GM23248 (cell line): ENCODE data around the gene SMG5.

Experiments
- EZH2 ChIP-seq: fragments of 200-600 bp; sonication (generic); IDR thresholded peaks from 2 replicates; pipeline ENCODE4 v1.6.1; 2018; ENCODE audit warnings: antibody characterized with exemption, mild to moderate bottlenecking; ENCODE audit not compliant: insufficient read depth, poor library complexity, severe bottlenecking
- EZH2phosphoT487 ChIP-seq: fragments of 200-600 bp; sonication (generic); IDR thresholded peaks from 2 replicates; pipeline ENCODE4 v1.6.1; 2018; ENCODE audit warnings: antibody characterized with exemption, moderate library complexity, mild to moderate bottlenecking, low read depth; ENCODE audit not compliant: insufficient read depth

- TF ChIP-seq EZH2 = no peak
- TF ChIP-seq EZH2phosphoT487 = no peak
These were observed 44.4 kb downstream of the SMG5 start for GRCh38 chr1:156238248-156238647.
